Upper lobe of left lung (tissue), 6 donors: ENCODE data around the gene SLC26A1. TPM values are rescaled to one million over a fixed set of nuclear protein-coding genes. Genes with fewer than 3 reads are reported as not detected.

Experiments
- ATAC-seq, 2 donors: fragments of 200-7000 bp; cut with Tn5 transposase; one replicate each; pipeline ENCODE4 v1.9.1; 2022; ENCODE audit warnings: mild to moderate bottlenecking in 2 of 2, moderate library complexity in 2 of 2; ENCODE audit not compliant: low FRiP score in 2 of 2
- DNase-seq, 2 donors: peaks; one replicate each; pipeline ENCODE4 v3.0.0-alpha.2; 2019 to 2020
- H3K27ac ChIP-seq, 4 donors: fragments of 200-600 bp; sonication (generic); one replicate each; pipeline ENCODE4 v1.5.1; 2016 to 2019
- H3K27me3 ChIP-seq, 4 donors: fragments of 200-600 bp; sonication (generic); one replicate each; pipeline ENCODE4 v1.5.1; 2017 to 2019
- H3K36me3 ChIP-seq, 4 donors: fragments of 200-600 bp; sonication (generic); one replicate each; pipeline ENCODE4 v1.5.1; 2016 to 2019
- H3K4me1 ChIP-seq, 4 donors: fragments of 200-600 bp; sonication (generic); one replicate each; pipeline ENCODE4 v1.5.1; 2018 to 2019
- H3K4me3 ChIP-seq, 4 donors: fragments of 200-600 bp; sonication (generic); one replicate each; pipeline ENCODE4 v1.5.1; 2017 to 2019; ENCODE audit warnings: mild to moderate bottlenecking in 2 of 4, moderate library complexity in 1 of 4
- H3K9me3 ChIP-seq, 4 donors: fragments of 200-600 bp; sonication (generic); one replicate each; pipeline ENCODE4 v1.5.1; 2018 to 2019
- CTCF ChIP-seq, 6 experiments: fragments of 450-650 bp in 4 of 6; fragments of 200-600 bp in 2 of 6; sonication (generic) in 2 of 6; IDR thresholded peaks; one replicate each; pipeline ENCODE4 v1.5.1; 2016 to 2019; ENCODE audit warnings: antibody characterized with exemption in 6 of 6
- EP300 ChIP-seq, 4 donors: sonication (generic); formaldehyde crosslinking; IDR thresholded peaks; one replicate each; pipeline ENCODE4 v1.5.1; 2017; ENCODE audit warnings: antibody characterized with exemption in 4 of 4, control low read depth in 2 of 4
- POLR2A ChIP-seq, 4 donors: fragments of 450-650 bp; IDR thresholded peaks; one replicate each; pipeline ENCODE4 v1.5.1; 2016 to 2017; ENCODE audit warnings: antibody characterized with exemption in 4 of 4, mild to moderate bottlenecking in 2 of 4
- POLR2AphosphoS5 ChIP-seq, 2 donors: sonication (generic); formaldehyde crosslinking; IDR thresholded peaks; one replicate each; pipeline ENCODE4 v1.5.1; 2017; ENCODE audit warnings: antibody characterized with exemption in 2 of 2
- WGBS, 2 donors: methylation state at CpG; one replicate each; pipeline ENCODE4 v1.1.5; 2017 to 2018; 5-methylcytosine and 5-hydroxymethylcytosine counted together
- total RNA-seq, 6 donors: library from RNA; depleted of rRNA in 4 of 6; stranded (reverse); fragments of >200 nt in 4 of 6; gene quantifications; one replicate each; pipeline versions ENCODE4 v1.1.0 to v1.2.1, GENCODE V29; 2016 to 2021
- donor health status: DM: no; HTN: no; CAD: no; lungs with moderate emphysema.
- donor health status: DM: no; HTN: yes; CAD: no; lungs with severe emphysema.

SLC26A1 gene
- total RNA-seq, 6 donors from 2014 or later: 0.39 to 2.1 (median 0.68) TPM

- no peaks in the 10 kb centered on the region for H3K36me3 ChIP-seq
- DNase-seq (peak; percentile 80 to 91), ATAC-seq (peak; percentile 77 to 84)
- H3K27ac ChIP-seq: peak overlapping the region; percentile 66 to 79 (median 74)
- peak overlapping the region; percentile 47 to 91 (median 80) for H3K4me3 ChIP-seq
- peaks cover 26 to 43% (median 30%) of the 10 kb centered on the region in 4 donors for H3K4me1 ChIP-seq
- peak; percentile 50 to 51 for TF ChIP-seq POLR2AphosphoS5 (IDR thresholded peaks at IDR 0.05)
- no peak for TF ChIP-seq CTCF (IDR thresholded peaks at IDR 0.05)
- 0% methylated on average over 28 of the region's 36 CpGs; no CpG with 5 or more reads in 1 of the 2 donors for WGBS, 2 donors
- H3K9me3 ChIP-seq: no peaks in the 10 kb centered on the region
- peaks cover 0 to 6% (median 2%) of the 10 kb centered on the region in 4 donors for H3K27me3 ChIP-seq
Measured at GRCh38 chr4:1010395-1011021, 17.3 kb upstream of the SLC26A1 start.

GRCh38 chr4:1009542-1010394 is 16.6 kb upstream of the SLC26A1 start:
- TF ChIP-seq POLR2A (IDR thresholded peaks at IDR 0.05) (peak in 2 of 4 donors; percentile 40 to 46), EP300 (IDR thresholded peaks at IDR 0.05) (no peak), POLR2AphosphoS5 (IDR thresholded peaks at IDR 0.05) (peak; percentile 50 to 54), CTCF (IDR thresholded peaks at IDR 0.05) (peak in 4 of 6 experiments; percentile 43 to 65 (median 47))
- WGBS, 2 donors: 0 to 1% methylated on average over 6 to 24 of the region's 109 CpGs
- ATAC-seq: peak; percentile 79 to 85
- Histone ChIP-seq H3K4me1 (peaks cover 26 to 43% (median 30%) of the 10 kb centered on the region in 4 donors), H3K27me3 (peaks cover 0 to 6% (median 3%) of the 10 kb centered on the region in 4 donors), H3K27ac (peak overlapping the region; percentile 69 to 79 (median 77)), H3K9me3 (no peaks in the 10 kb centered on the region), H3K36me3 (no peaks in the 10 kb centered on the region), H3K4me3 (peak overlapping the region; percentile 47 to 91 (median 80))
- peak; percentile 76 to 95 for DNase-seq

- Histone ChIP-seq H3K4me3 (peak overlapping the region; percentile 47 to 91 (median 77)), H3K27ac (peak overlapping the region in 2 of 4 donors; percentile 71 to 76), H3K4me1 (peaks cover 26 to 43% (median 30%) of the 10 kb centered on the region in 4 donors), H3K27me3 (peaks cover 0 to 12% (median 6%) of the 10 kb centered on the region in 4 donors), H3K36me3 (no peaks in the 10 kb centered on the region), H3K9me3 (no peaks in the 10 kb centered on the region)
- TF ChIP-seq EP300 (IDR thresholded peaks at IDR 0.05) (no peak), POLR2AphosphoS5 (IDR thresholded peaks at IDR 0.05) (no peak), CTCF (IDR thresholded peaks at IDR 0.05) (peak in 1 of 6 experiments; percentile 17)
- DNase-seq (peak in 1 of 2 donors; percentile 90), ATAC-seq (no peak)
- WGBS, 2 donors: 3 to 8% methylated on average over 17 to 22 of the region's 36 CpGs
Measured at GRCh38 chr4:1008840-1009541, 15.8 kb upstream of the SLC26A1 start.

- 78 to 90% methylated on average over 5 of the region's 5 CpGs for WGBS, 2 donors
- TF ChIP-seq CTCF (IDR thresholded peaks at IDR 0.05) (no peak), POLR2A (IDR thresholded peaks at IDR 0.05) (no peak), EP300 (IDR thresholded peaks at IDR 0.05) (no peak), POLR2AphosphoS5 (IDR thresholded peaks at IDR 0.05) (no peak)
- ATAC-seq (no peak), DNase-seq (no peak)
- H3K9me3 ChIP-seq: no peaks in the 10 kb centered on the region
- no peak overlapping the region for H3K4me3 ChIP-seq
- H3K36me3 ChIP-seq: no peaks in the 10 kb centered on the region
- H3K27me3 ChIP-seq: peaks cover 4 to 33% (median 23%) of the 10 kb centered on the region in 4 donors
- H3K4me1 ChIP-seq: peaks cover 35 to 42% (median 36%) of the 10 kb centered on the region in 4 donors
- no peak overlapping the region for H3K27ac ChIP-seq
Measured at GRCh38 chr4:1006856-1007255, 13.7 kb upstream of the SLC26A1 start.
